GM12892 (cell line): ENCODE results near the gene KRTAP12-4.
"Not testable (repeated sequence)": the region's sequence is repeated elsewhere in the genome, so short reads cannot be mapped to it uniquely, and the experiment has no call there.

Experiments
- DNase-seq: peaks from one replicate; pipeline ENCODE4 v3.0.0; 2011; ENCODE audit not compliant: insufficient read length
- FAIRE-seq: peaks from 2 replicates; lab custom pipeline; 2011; peaks lifted over from hg19 to GRCh38; lab: Jason Lieb, UNC
- POLR2A ChIP-seq: IDR thresholded peaks from 2 replicates; pipeline ENCODE4 v1.6.1; 2011; ENCODE audit warnings: low read depth, low read length, control low read depth
- POLR2AphosphoS5 ChIP-seq: IDR thresholded peaks from 2 replicates; pipeline ENCODE4 v1.6.1; 2011; ENCODE audit warnings: low read depth, low read length, control low read depth
- TAF1 ChIP-seq: IDR thresholded peaks from 2 replicates; pipeline ENCODE4 v1.6.1; 2011; ENCODE audit warnings: low read depth, mild to moderate bottlenecking, control low read depth, low read length, borderline replicate concordance

Gene KRTAP12-4

GRCh38 chr21:44636209-44637017, 18.0 kb downstream of the KRTAP12-4 start:
- FAIRE-seq (no peak), DNase-seq (no peak)
- no peak for TF ChIP-seq POLR2AphosphoS5
- no peak for TF ChIP-seq TAF1
- no peak for TF ChIP-seq POLR2A

- no peak for TF ChIP-seq POLR2A
- TF ChIP-seq POLR2AphosphoS5, result no peak
- DNase-seq (no peak), FAIRE-seq (no peak)
Observed at GRCh38 chr21:44632067-44632466, 22.4 kb downstream of the KRTAP12-4 start.

GRCh38 chr21:44630440-44630839, 24.0 kb downstream of the KRTAP12-4 start:
- FAIRE-seq (no peak), DNase-seq (no peak)
- TF ChIP-seq POLR2A, result no peak
- TF ChIP-seq TAF1, result no peak
- TF ChIP-seq POLR2AphosphoS5, result no peak

GRCh38 chr21:44628707-44629391, 25.6 kb downstream of the KRTAP12-4 start:
- FAIRE-seq, result no peak
- TF ChIP-seq POLR2AphosphoS5 (no peak), TAF1 (no peak), POLR2A (no peak)
- no peak for DNase-seq

- FAIRE-seq, DNase-seq: not testable (repeated sequence)
Observed at GRCh38 chr21:44627831-44628233, 26.6 kb downstream of the KRTAP12-4 start.

- not testable (repeated sequence) for DNase-seq, FAIRE-seq
Observed at GRCh38 chr21:44627181-44627822, 27.2 kb downstream of the KRTAP12-4 start.

- TF ChIP-seq TAF1 (no peak), POLR2AphosphoS5 (no peak), POLR2A (no peak)
- FAIRE-seq, result no peak
- DNase-seq, result no peak
Observed at GRCh38 chr21:44626673-44627143, 27.8 kb downstream of the KRTAP12-4 start, which contains the start of gene KRTAP10-9. KRTAP10-9 (plus strand) TSS chr21:44627093; CDS start chr21:44627172, 79 bp downstream.

- TF ChIP-seq POLR2AphosphoS5, result no peak
- no peak for TF ChIP-seq POLR2A
- TF ChIP-seq TAF1, result no peak
- no peak for DNase-seq
- FAIRE-seq, result no peak
Observed at GRCh38 chr21:44626262-44626661, 28.2 kb downstream of the KRTAP12-4 start.

GRCh38 chr21:44625756-44626155, 28.7 kb downstream of the KRTAP12-4 start:
- no peak for FAIRE-seq
- no peak for DNase-seq
- TF ChIP-seq POLR2AphosphoS5 (no peak), TAF1 (no peak), POLR2A (no peak)

- no peak for FAIRE-seq
- DNase-seq, result no peak
- no peak for TF ChIP-seq TAF1
- TF ChIP-seq POLR2A, result no peak
- no peak for TF ChIP-seq POLR2AphosphoS5
Observed at GRCh38 chr21:44623575-44623974, 30.9 kb downstream of the KRTAP12-4 start.

- DNase-seq, result no peak
- TF ChIP-seq TAF1 (no peak), POLR2A (no peak), POLR2AphosphoS5 (no peak)
- no peak for FAIRE-seq
Observed at GRCh38 chr21:44619886-44620285, 34.6 kb downstream of the KRTAP12-4 start.
